GM23338 (cell line): ENCODE data around the gene NACA2. TPM values are rescaled to one million over a fixed set of nuclear protein-coding genes. Genes with fewer than 3 reads are reported as not detected.

Experiments used
- ATAC-seq: fragments of 200-7000 bp; cut with Tn5 transposase; 3 replicates; pipeline ENCODE4 v1.9.1; 2020
- DNase-seq: peaks from one replicate; pipeline ENCODE4 v3.0.0-alpha.2; 2015; ENCODE audit warnings: low spot score
- H2AFZ ChIP-seq: fragments of 200-600 bp; sonication (generic); 2 replicates; pipeline ENCODE4 v1.8.0; 2016; ENCODE audit warnings: antibody characterized with exemption, mild to moderate bottlenecking, moderate library complexity
- H3F3A ChIP-seq: fragments of 200-600 bp; sonication (generic); replicated peaks from 2 replicates; pipeline ENCODE4 v1.8.0; 2017; ENCODE audit warnings: antibody characterized with exemption, mixed run types, low read depth
- H3K27ac ChIP-seq: fragments of 200-600 bp; sonication (generic); 2 replicates; pipeline ENCODE4 v1.6.1; 2016; ENCODE audit warnings: low read depth
- H3K27me3 ChIP-seq: fragments of 200-600 bp; sonication (generic); 2 replicates; pipeline ENCODE4 v1.8.0; 2016; ENCODE audit warnings: mild to moderate bottlenecking, mixed run types, moderate library complexity; ENCODE audit not compliant: insufficient read depth
- H3K36me3 ChIP-seq: fragments of 200-600 bp; sonication (generic); 2 replicates; pipeline ENCODE4 v1.8.0; 2016; ENCODE audit warnings: mild to moderate bottlenecking; ENCODE audit not compliant: insufficient read depth
- H3K4me1 ChIP-seq: fragments of 200-600 bp; sonication (generic); 2 replicates; pipeline ENCODE4 v1.8.0; 2016; ENCODE audit warnings: mild to moderate bottlenecking, moderate library complexity; ENCODE audit not compliant: insufficient read depth
- H3K4me2 ChIP-seq: fragments of 200-600 bp; sonication (generic); 2 replicates; pipeline ENCODE4 v1.7.1; 2017; ENCODE audit warnings: mixed run types
- H3K4me3 ChIP-seq: fragments of 200-600 bp; sonication (generic); 2 replicates; pipeline ENCODE4 v1.6.1; 2016; ENCODE audit warnings: mixed run types
- H3K79me2 ChIP-seq: fragments of 200-600 bp; sonication (generic); replicated peaks from 2 replicates; pipeline ENCODE4 v1.8.0; 2017; ENCODE audit warnings: mild to moderate bottlenecking; ENCODE audit not compliant: insufficient read depth
- H3K9me2 ChIP-seq: fragments of 200-600 bp; sonication (generic); 2 replicates; pipeline ENCODE4 v1.8.0; 2017; ENCODE audit not compliant: insufficient read depth
- H4K20me1 ChIP-seq: fragments of 200-600 bp; sonication (generic); replicated peaks from 2 replicates; pipeline ENCODE4 v1.8.0; 2017; ENCODE audit warnings: mild to moderate bottlenecking; ENCODE audit not compliant: insufficient read depth
- H3K27ac Mint-ChIP-seq: 2 replicates; pipeline ENCODE4 v1.8.0; 2020; ENCODE audit warnings: inconsistent platforms, mild to moderate bottlenecking, moderate library complexity, mixed read lengths
- H3K27me3 Mint-ChIP-seq: 3 replicates; pipeline ENCODE4 v1.8.0; 2022; ENCODE audit warnings: low read depth, mild to moderate bottlenecking, moderate library complexity, mixed read lengths, inconsistent platforms; ENCODE audit not compliant: insufficient read depth, poor library complexity
- H3K36me3 Mint-ChIP-seq: 3 replicates; pipeline ENCODE4 v1.8.0; 2021; ENCODE audit warnings: low read depth, mild to moderate bottlenecking, inconsistent platforms, moderate library complexity, mixed read lengths
- H3K4me1 Mint-ChIP-seq: 3 replicates; pipeline ENCODE4 v1.8.0; 2020; ENCODE audit warnings: mild to moderate bottlenecking, inconsistent platforms, mixed read lengths
- H3K4me3 Mint-ChIP-seq: 3 replicates; pipeline ENCODE4 v1.8.0; 2021; ENCODE audit warnings: moderate library complexity, mild to moderate bottlenecking, inconsistent platforms, mixed read lengths
- H3K9me3 Mint-ChIP-seq: 3 replicates; pipeline ENCODE4 v1.8.0; 2020; ENCODE audit warnings: moderate library complexity, mild to moderate bottlenecking, inconsistent platforms, mixed read lengths
- CTCF ChIP-seq, 2 experiments: fragments of 200-600 bp in 1 of 2; sonication (generic) in 1 of 2; conservative IDR thresholded peaks; 2 replicates each; pipeline versions ENCODE4 v1.5.1 to v1.6.1; 2016 to 2017; ENCODE audit warnings: antibody characterized with exemption in 2 of 2, low read depth in 2 of 2, mild to moderate bottlenecking in 2 of 2, moderate library complexity in 1 of 2
- ETS1 ChIP-seq: IDR thresholded peaks from 2 replicates; pipeline ENCODE4 v1.6.1; 2016; ENCODE audit warnings: antibody characterized with exemption
- EZH2 ChIP-seq: fragments of 200-600 bp; sonication (generic); IDR thresholded peaks from one replicate; pipeline ENCODE4 v1.8.0; 2017; ENCODE audit warnings: antibody characterized with exemption, mild to moderate bottlenecking, low read depth; ENCODE audit not compliant: unreplicated experiment
- EZH2phosphoT487 ChIP-seq: fragments of 200-600 bp; sonication (generic); IDR thresholded peaks from one replicate; pipeline ENCODE4 v1.8.1; 2018; ENCODE audit warnings: antibody characterized with exemption; ENCODE audit not compliant: unreplicated experiment
- JUNB ChIP-seq: IDR thresholded peaks from one replicate; pipeline ENCODE4 v1.6.1; 2016; ENCODE audit warnings: antibody characterized with exemption; ENCODE audit not compliant: unreplicated experiment
- ZNF114 ChIP-seq: fragments of 250-450 bp; sonication (Bioruptor Pico); IDR thresholded peaks from 2 replicates; pipeline ENCODE4 v1.5.0; 2020; ENCODE audit warnings: mild to moderate bottlenecking, moderate library complexity
- ZNF331 ChIP-seq: fragments of 250-450 bp; sonication (Bioruptor Pico); IDR thresholded peaks from 2 replicates; pipeline ENCODE4 v1.5.0; 2020; ENCODE audit warnings: low read depth, mild to moderate bottlenecking, moderate library complexity
- ZNF462 ChIP-seq: fragments of 250-450 bp; sonication (Bioruptor Pico); IDR thresholded peaks from 2 replicates; pipeline ENCODE4 v1.5.0; 2020; ENCODE audit warnings: mild to moderate bottlenecking, moderate library complexity
- polyA plus RNA-seq: library from polyadenylated mRNA; unstranded; fragments of >200 nt; fragmentation: Nextera tagmentation; extraction: Ambion mirVana; gene quantifications from 2 replicates; pipeline ENCODE4 v1.2.1, GENCODE V29; 2016
- total RNA-seq: library from RNA; depleted of rRNA; stranded (reverse); fragments of >200 nt; shearing (Covaris generic); gene quantifications from 2 replicates; pipeline ENCODE4 v1.2.3, GENCODE V29; 2014

NACA2 gene
- total and polyA plus RNA-seq, 2 experiments from 2014 or later = 0.65 TPM; not detected in 1

- TF ChIP-seq ETS1 (no peak), ZNF114 (CRISPR knock-in tag) (no peak)
Measured at GRCh38 chr17:61547113-61547512, 43.9 kb downstream of the NACA2 start (continued).

GRCh38 chr17:61545335-61545938 is 45.6 kb downstream of the NACA2 start:
- Histone ChIP-seq H3K27me3 (no peaks in the 10 kb centered on the region), H2AFZ (no peak overlapping the region), H3K4me2 (no peak overlapping the region), H3K4me1 (no peaks in the 10 kb centered on the region), H3K27ac (no peak overlapping the region), H4K20me1 (no peaks in the 10 kb centered on the region), H3K4me3 (no peak overlapping the region), H3K79me2 (no peaks in the 10 kb centered on the region), H3F3A (no peaks in the 10 kb centered on the region), H3K9me2 (no peaks in the 10 kb centered on the region), H3K36me3 (no peaks in the 10 kb centered on the region; the same call in 1 of the 2 replicates)
- TF ChIP-seq ZNF331 (CRISPR knock-in tag) (no peak), CTCF (conservative IDR thresholded peaks at IDR 0.05; ENCODE audit: low read depth in 2 of 2) (no peak), ZNF462 (CRISPR knock-in tag) (no peak), ETS1 (no peak), EZH2 (no peak), EZH2phosphoT487 (no peak), JUNB (no peak)
- H3K4me1 Mint-ChIP-seq = no peaks in the 10 kb centered on the region
- no peaks in the 10 kb centered on the region for H3K27me3 Mint-ChIP-seq
- no peak for DNase-seq
- no peak overlapping the region for H3K4me3 Mint-ChIP-seq
- peaks cover 8% of the 10 kb centered on the region; the same call in 2 of the 3 replicates for H3K9me3 Mint-ChIP-seq
- no peak for ATAC-seq
- H3K27ac Mint-ChIP-seq = no peak overlapping the region
- 0 out of 3 replicates have a peak, but pooled peaks cover 5% of the 10 kb centered on the region for H3K36me3 Mint-ChIP-seq
